ENCODE measurements around the gene WNT2.
"Not testable (repeated sequence)": the region's sequence is repeated elsewhere in the genome, so short reads cannot be mapped to it uniquely, and the experiment has no call there.

WNT2 gene

GRCh38 chr7:117251687-117252086 lies 71.2 kb downstream of the WNT2 start:
- DNase-seq: no peak

GRCh38 chr7:117250801-117251200 lies 72.1 kb downstream of the WNT2 start:
- no peak for DNase-seq

- no peak for DNase-seq
Measured at GRCh38 chr7:117250245-117250644, 72.6 kb downstream of the WNT2 start.

GRCh38 chr7:117249696-117250095 lies 73.2 kb downstream of the WNT2 start:
- DNase-seq: no peak

- DNase-seq: no peak
Measured at GRCh38 chr7:117248829-117249228, 74.0 kb downstream of the WNT2 start.

GRCh38 chr7:117247809-117248208 lies 75.0 kb downstream of the WNT2 start:
- no peak for DNase-seq

- not testable (repeated sequence) for DNase-seq
Measured at GRCh38 chr7:117245703-117246102, 77.2 kb downstream of the WNT2 start.

GRCh38 chr7:117243390-117243789 lies 79.5 kb downstream of the WNT2 start:
- no peak for DNase-seq

GRCh38 chr7:117241088-117241487 lies 81.8 kb downstream of the WNT2 start:
- DNase-seq: no peak

GRCh38 chr7:117238937-117239336 lies 83.9 kb downstream of the WNT2 start:
- no peak for DNase-seq

GRCh38 chr7:117238472-117238871 lies 84.4 kb downstream of the WNT2 start:
- DNase-seq: no peak

GRCh38 chr7:117237646-117238045 lies 85.2 kb downstream of the WNT2 start:
- DNase-seq: no peak

GRCh38 chr7:117231047-117231359 lies 91.9 kb downstream of the WNT2 start:
- DNase-seq: no peak

- no peak for DNase-seq
Measured at GRCh38 chr7:117230276-117231046, 92.4 kb downstream of the WNT2 start.

- DNase-seq: no peak
Measured at GRCh38 chr7:117229350-117229749, 93.5 kb downstream of the WNT2 start.

- DNase-seq: no peak
Measured at GRCh38 chr7:117227091-117227490, 95.8 kb downstream of the WNT2 start.

- DNase-seq: no peak
Measured at GRCh38 chr7:117225536-117225935, 97.3 kb downstream of the WNT2 start.
